ENCODE results near the gene RPL28. TPM values are rescaled to one million over a fixed set of nuclear protein-coding genes. Genes with fewer than 3 reads are reported as not detected.
A peak's percentile ranks its signal among the peaks of the same experiment; 100 is the strongest.

Gene RPL28
- total RNA-seq, 1 experiment from 2014 or later = 2,505 TPM

DNA sequence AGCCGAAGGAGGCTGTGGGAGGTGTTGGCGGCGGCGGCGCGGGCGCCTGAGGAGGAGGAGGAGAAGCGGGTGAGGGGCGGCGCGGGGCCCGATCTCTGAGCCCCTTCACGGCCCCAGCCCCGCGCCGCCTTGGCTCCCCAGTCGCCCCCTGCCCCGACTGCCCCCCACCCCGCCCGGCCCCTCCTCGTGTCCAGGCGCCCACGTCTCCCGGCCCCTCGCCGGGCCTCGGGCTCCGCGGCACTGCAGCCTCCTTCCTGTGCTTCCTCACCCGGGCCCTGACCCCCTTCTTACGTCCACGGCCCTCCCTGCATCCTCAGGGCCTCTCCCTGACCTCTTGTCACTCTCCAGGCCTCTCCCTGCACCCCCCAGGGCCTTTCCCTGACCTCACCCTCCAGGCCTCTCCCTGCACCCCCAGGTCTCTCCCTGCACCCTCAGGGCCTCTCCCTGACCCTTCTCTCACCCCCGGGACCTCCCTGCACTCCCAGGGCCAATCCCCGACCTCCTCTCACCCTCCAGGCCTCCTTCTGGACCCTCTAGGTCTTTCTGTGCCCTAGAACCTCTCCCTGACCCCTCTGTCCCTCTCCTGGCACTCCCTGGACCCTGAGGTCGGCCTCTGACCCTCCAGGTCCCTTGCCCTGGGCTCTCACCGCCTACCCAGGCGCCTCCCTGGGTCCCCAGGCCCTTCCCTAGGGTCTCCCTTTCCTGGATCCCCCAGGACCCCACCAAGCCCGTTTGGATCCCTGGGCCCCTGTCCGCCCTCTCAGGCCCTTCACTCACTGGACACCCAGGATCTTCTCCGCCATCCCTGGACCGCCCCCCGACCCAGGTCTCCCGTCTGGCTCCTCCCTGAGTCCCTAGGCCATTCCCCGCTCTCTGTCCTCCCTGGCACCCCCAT is 45.6 kb upstream of the RPL28 start:
- peak overlapping the region; percentile 83 for H3K4me3 Mint-ChIP-seq

DNA sequence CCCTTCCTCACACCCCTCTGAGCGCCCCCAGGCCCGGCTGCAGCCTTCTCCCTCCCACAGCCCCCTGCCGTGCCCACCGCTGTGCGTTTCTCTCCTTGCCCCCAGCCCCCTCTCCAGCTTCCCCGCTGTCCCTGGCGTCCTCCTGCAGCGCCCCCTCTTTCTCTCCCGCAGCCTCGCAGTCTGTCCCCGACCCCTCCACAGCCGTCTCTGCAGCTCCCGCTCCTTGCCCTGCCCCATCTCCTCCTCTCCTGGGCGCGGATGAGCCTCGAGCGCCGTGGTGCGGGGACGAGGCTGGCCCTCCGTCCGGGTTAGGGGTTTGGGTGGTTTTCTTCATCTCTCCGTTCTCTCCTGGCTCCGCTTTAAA is 45.0 kb upstream of the RPL28 start:
- Mint-ChIP-seq H3K36me3 (peaks cover 28% of the 10 kb centered on the region), H3K4me1 (peaks cover 23% of the 10 kb centered on the region), H3K27me3 (ENCODE audit: low read depth) (peaks cover 18% of the 10 kb centered on the region), H3K27ac (0 out of 2 replicates have a peak overlapping the region, but pooled peaks have one; percentile 85), H3K4me3 (peak overlapping the region; percentile 83), H3K9me3 (no peaks in the 10 kb centered on the region)
- DNase-seq (ENCODE audit: low spot score) (peak; percentile 47), ATAC-seq (no peak)
- ChIA-PET CTCF (interaction anchor here (0.5 to 2.2 kb wide), 10 partner anchors 16 to 811 kb away, joined by 3 to 10 read pairs (median 5); partner anchors contain the start of genes IL11 and TMEM238), POLR2A (interaction anchor here (0.6 to 1.8 kb wide), 7 partner anchors 8 to 67 kb away, joined by 3 to 6 read pairs (median 5); partner anchors contain the start of genes TMEM238 and UBE2S)
- TF ChIP-seq GTF2I (CRISPR knock-in tag; conservative IDR thresholded peaks at IDR 0.05) = no peak
- 0 out of 2 replicates have a peak, but pooled peaks have one; percentile 52 for TF ChIP-seq ZBTB21 (CRISPR knock-in tag; IDR thresholded peaks at IDR 0.05; ENCODE audit: borderline replicate concordance)
- peak; percentile 95 for TF ChIP-seq ZNF423 (CRISPR knock-in tag; IDR thresholded peaks at IDR 0.05)

More for the DNA sequence above, 45.6 kb upstream of the RPL28 start:
- peak overlapping the region; percentile 91 for H3K27ac Mint-ChIP-seq
- ChIA-PET CTCF (interaction anchor here (0.6 to 2.4 kb wide), 34 partner anchors 9 to 1322 kb away, joined by 3 to 35 read pairs (median 4); partner anchors contain the start of genes COX6B2, DNAAF3, HSPBP1 and PPP1R12C), POLR2A (interaction anchor here (0.6 to 2.1 kb wide), 26 partner anchors 9 to 1359 kb away, joined by 3 to 28 read pairs (median 4); partner anchors contain the start of genes COX6B2, FIZ1, HSPBP1 and ISOC2)
- H3K27me3 Mint-ChIP-seq (ENCODE audit: low read depth) = peaks cover 24% of the 10 kb centered on the region
- DNase-seq (ENCODE audit: low spot score) (no peak), ATAC-seq (no peak)
- H3K9me3 Mint-ChIP-seq = no peaks in the 10 kb centered on the region
- peaks cover 28% of the 10 kb centered on the region for H3K36me3 Mint-ChIP-seq
- H3K4me1 Mint-ChIP-seq = peaks cover 18% of the 10 kb centered on the region
- TF ChIP-seq ZNF671 (CRISPR knock-in tag; IDR thresholded peaks at IDR 0.05) = no peak
- TF ChIP-seq, protein P1, sequence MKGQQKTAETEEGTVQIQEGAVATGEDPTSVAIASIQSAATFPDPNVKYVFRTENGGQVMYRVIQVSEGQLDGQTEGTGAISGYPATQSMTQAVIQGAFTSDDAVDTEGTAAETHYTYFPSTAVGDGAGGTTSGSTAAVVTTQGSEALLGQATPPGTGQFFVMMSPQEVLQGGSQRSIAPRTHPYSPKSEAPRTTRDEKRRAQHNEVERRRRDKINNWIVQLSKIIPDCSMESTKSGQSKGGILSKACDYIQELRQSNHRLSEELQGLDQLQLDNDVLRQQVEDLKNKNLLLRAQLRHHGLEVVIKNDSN (CRISPR knock-in tag; IDR thresholded peaks at IDR 0.05) = 0 out of 2 replicates have a peak, but pooled peaks have one; percentile 18

DNA sequence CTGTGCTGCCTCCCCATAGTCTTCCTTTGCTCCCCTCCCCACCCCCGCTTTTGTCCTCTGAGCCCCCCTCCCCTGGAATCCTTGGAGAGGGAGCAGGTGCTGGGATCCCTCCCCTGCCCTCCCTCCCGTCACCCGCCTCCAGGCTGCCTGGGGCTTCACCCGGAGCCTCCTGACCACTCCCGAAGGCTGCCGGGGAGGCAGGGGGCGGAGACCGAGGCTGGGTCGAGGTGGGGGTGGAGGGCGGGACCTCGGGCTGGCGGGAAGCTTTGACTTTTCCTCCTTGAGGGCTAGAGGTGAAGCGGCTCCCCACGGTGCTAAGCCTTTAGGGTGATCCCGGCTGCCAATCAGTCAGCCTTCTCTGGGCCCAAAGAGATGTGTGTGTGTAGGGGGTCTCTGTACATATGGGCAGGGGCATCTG is 44.6 kb upstream of the RPL28 start:
- POLR2A ChIA-PET = interaction anchor here (1.0 to 1.8 kb wide), 6 partner anchors 8 to 58 kb away, joined by 3 to 6 read pairs (median 4); partner anchors contain the start of gene TMEM238
- H3K27me3 Mint-ChIP-seq (ENCODE audit: low read depth) = peaks cover 17% of the 10 kb centered on the region
- peaks cover 28% of the 10 kb centered on the region for H3K36me3 Mint-ChIP-seq
- H3K27ac Mint-ChIP-seq = peak overlapping the region; percentile 90
- peak overlapping the region; percentile 83 for H3K4me3 Mint-ChIP-seq
- TF ChIP-seq ZNF121 (CRISPR knock-in tag; IDR thresholded peaks at IDR 0.05) (no peak), ZBTB21 (CRISPR knock-in tag; IDR thresholded peaks at IDR 0.05; ENCODE audit: borderline replicate concordance) (no peak), CREB1 (CRISPR knock-in tag; IDR thresholded peaks at IDR 0.05) (no peak), ZNF396 (CRISPR knock-in tag; IDR thresholded peaks at IDR 0.05; ENCODE audit: borderline replicate concordance) (no peak), GRHL2 (CRISPR knock-in tag; IDR thresholded peaks at IDR 0.05; ENCODE audit: insufficient replicate concordance, severe bottlenecking) (no peak), NFATC4 (CRISPR knock-in tag; IDR thresholded peaks at IDR 0.05) (no peak), SP1 (CRISPR knock-in tag; conservative IDR thresholded peaks at IDR 0.05) (no peak; the same call in 1 of the 2 replicates)
- TF ChIP-seq, protein P2, sequence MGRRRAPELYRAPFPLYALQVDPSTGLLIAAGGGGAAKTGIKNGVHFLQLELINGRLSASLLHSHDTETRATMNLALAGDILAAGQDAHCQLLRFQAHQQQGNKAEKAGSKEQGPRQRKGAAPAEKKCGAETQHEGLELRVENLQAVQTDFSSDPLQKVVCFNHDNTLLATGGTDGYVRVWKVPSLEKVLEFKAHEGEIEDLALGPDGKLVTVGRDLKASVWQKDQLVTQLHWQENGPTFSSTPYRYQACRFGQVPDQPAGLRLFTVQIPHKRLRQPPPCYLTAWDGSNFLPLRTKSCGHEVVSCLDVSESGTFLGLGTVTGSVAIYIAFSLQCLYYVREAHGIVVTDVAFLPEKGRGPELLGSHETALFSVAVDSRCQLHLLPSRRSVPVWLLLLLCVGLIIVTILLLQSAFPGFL (CRISPR knock-in tag; IDR thresholded peaks at IDR 0.05; ENCODE audit: borderline replicate concordance) = no peak
- TF ChIP-seq, protein P3, sequence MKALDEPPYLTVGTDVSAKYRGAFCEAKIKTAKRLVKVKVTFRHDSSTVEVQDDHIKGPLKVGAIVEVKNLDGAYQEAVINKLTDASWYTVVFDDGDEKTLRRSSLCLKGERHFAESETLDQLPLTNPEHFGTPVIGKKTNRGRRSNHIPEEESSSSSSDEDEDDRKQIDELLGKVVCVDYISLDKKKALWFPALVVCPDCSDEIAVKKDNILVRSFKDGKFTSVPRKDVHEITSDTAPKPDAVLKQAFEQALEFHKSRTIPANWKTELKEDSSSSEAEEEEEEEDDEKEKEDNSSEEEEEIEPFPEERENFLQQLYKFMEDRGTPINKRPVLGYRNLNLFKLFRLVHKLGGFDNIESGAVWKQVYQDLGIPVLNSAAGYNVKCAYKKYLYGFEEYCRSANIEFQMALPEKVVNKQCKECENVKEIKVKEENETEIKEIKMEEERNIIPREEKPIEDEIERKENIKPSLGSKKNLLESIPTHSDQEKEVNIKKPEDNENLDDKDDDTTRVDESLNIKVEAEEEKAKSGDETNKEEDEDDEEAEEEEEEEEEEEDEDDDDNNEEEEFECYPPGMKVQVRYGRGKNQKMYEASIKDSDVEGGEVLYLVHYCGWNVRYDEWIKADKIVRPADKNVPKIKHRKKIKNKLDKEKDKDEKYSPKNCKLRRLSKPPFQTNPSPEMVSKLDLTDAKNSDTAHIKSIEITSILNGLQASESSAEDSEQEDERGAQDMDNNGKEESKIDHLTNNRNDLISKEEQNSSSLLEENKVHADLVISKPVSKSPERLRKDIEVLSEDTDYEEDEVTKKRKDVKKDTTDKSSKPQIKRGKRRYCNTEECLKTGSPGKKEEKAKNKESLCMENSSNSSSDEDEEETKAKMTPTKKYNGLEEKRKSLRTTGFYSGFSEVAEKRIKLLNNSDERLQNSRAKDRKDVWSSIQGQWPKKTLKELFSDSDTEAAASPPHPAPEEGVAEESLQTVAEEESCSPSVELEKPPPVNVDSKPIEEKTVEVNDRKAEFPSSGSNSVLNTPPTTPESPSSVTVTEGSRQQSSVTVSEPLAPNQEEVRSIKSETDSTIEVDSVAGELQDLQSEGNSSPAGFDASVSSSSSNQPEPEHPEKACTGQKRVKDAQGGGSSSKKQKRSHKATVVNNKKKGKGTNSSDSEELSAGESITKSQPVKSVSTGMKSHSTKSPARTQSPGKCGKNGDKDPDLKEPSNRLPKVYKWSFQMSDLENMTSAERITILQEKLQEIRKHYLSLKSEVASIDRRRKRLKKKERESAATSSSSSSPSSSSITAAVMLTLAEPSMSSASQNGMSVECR (CRISPR knock-in tag; IDR thresholded peaks at IDR 0.05; ENCODE audit: borderline replicate concordance) = no peak
- TF ChIP-seq, protein P4, sequence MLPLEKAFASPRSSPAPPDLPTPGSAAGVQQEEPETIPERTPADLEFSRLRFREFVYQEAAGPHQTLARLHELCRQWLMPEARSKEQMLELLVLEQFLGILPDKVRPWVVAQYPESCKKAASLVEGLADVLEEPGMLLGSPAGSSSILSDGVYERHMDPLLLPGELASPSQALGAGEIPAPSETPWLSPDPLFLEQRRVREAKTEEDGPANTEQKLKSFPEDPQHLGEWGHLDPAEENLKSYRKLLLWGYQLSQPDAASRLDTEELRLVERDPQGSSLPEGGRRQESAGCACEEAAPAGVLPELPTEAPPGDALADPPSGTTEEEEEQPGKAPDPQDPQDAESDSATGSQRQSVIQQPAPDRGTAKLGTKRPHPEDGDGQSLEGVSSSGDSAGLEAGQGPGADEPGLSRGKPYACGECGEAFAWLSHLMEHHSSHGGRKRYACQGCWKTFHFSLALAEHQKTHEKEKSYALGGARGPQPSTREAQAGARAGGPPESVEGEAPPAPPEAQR (CRISPR knock-in tag; IDR thresholded peaks at IDR 0.05) = no peak
- H3K4me1 Mint-ChIP-seq = peaks cover 23% of the 10 kb centered on the region
- no peaks in the 10 kb centered on the region for H3K9me3 Mint-ChIP-seq
- CTCF ChIA-PET = interaction anchor here (0.5 to 2.2 kb wide), 12 partner anchors 15 to 811 kb away, joined by 3 to 10 read pairs (median 4); partner anchors contain the start of genes DNAAF3, IL11 and TMEM238
- DNase-seq (ENCODE audit: low spot score) = peak; percentile 83
- ATAC-seq = peak; percentile 3
